WTC11 (cell line): ENCODE data around the gene RNF224.

Experiments used
- ATF1 ChIP-seq: sonication (generic); formaldehyde crosslinking; IDR thresholded peaks from 2 replicates; pipeline ENCODE4 v1.8.1; 2023; ENCODE audit warnings: mild to moderate bottlenecking, moderate library complexity, missing genetic modification reagents
- CREB1 ChIP-seq: sonication (generic); formaldehyde crosslinking; IDR thresholded peaks from 2 replicates; pipeline ENCODE4 v1.8.0; 2023; ENCODE audit warnings: mild to moderate bottlenecking, missing genetic modification reagents
- CTCF ChIP-seq: fragments of 200-600 bp; IDR thresholded peaks from 2 replicates; pipeline ENCODE4 v1.8.0; 2022; ENCODE audit warnings: antibody characterized with exemption
- E2F5 ChIP-seq: sonication (generic); formaldehyde crosslinking; IDR thresholded peaks from 2 replicates; pipeline ENCODE4 v1.8.1; 2022; ENCODE audit warnings: mild to moderate bottlenecking, moderate library complexity, missing genetic modification reagents
- ESRRA ChIP-seq: sonication (generic); formaldehyde crosslinking; IDR thresholded peaks from 2 replicates; pipeline ENCODE4 v1.8.1; 2022; ENCODE audit warnings: mild to moderate bottlenecking, missing genetic modification reagents, borderline replicate concordance
- GRHL2 ChIP-seq: fragments of 250-450 bp; sonication (Bioruptor Pico); IDR thresholded peaks from 2 replicates; pipeline ENCODE4 v1.8.0; 2022; ENCODE audit warnings: mild to moderate bottlenecking, moderate library complexity; ENCODE audit not compliant: insufficient replicate concordance, severe bottlenecking
- IRF2 ChIP-seq: sonication (generic); formaldehyde crosslinking; IDR thresholded peaks from 2 replicates; pipeline ENCODE4 v1.8.0; 2022; ENCODE audit warnings: low read depth, missing genetic modification reagents, borderline replicate concordance
- NFE2L1 ChIP-seq: sonication (generic); formaldehyde crosslinking; IDR thresholded peaks from 2 replicates; pipeline ENCODE4 v1.8.1; 2023; ENCODE audit warnings: missing genetic modification reagents
- TEAD4 ChIP-seq: sonication (generic); formaldehyde crosslinking; IDR thresholded peaks from 2 replicates; pipeline ENCODE4 v1.8.0; 2022; ENCODE audit warnings: mild to moderate bottlenecking, missing genetic modification reagents
- ZNF121 ChIP-seq: sonication (generic); formaldehyde crosslinking; IDR thresholded peaks from 2 replicates; pipeline ENCODE4 v1.8.0; 2023; ENCODE audit warnings: missing genetic modification reagents
- TF ChIP-seq, protein P1 (sequence below): sonication (generic); formaldehyde crosslinking; conservative IDR thresholded peaks from 2 replicates; pipeline ENCODE4 v1.8.1; 2023; ENCODE audit warnings: mild to moderate bottlenecking, low read depth, missing genetic modification reagents, moderate library complexity
- TF ChIP-seq, protein P2 (sequence below): sonication (generic); formaldehyde crosslinking; IDR thresholded peaks from 2 replicates; pipeline ENCODE4 v1.8.0; 2023; ENCODE audit warnings: missing genetic modification reagents
- TF ChIP-seq, protein P3 (sequence below): sonication (generic); formaldehyde crosslinking; IDR thresholded peaks from 2 replicates; pipeline ENCODE4 v1.8.0; 2022; ENCODE audit warnings: mild to moderate bottlenecking, missing genetic modification reagents
- TF ChIP-seq, protein P4 (sequence below): sonication (generic); formaldehyde crosslinking; IDR thresholded peaks from 2 replicates; pipeline ENCODE4 v1.8.0; 2022; ENCODE audit warnings: mild to moderate bottlenecking, missing genetic modification reagents

DNA sequence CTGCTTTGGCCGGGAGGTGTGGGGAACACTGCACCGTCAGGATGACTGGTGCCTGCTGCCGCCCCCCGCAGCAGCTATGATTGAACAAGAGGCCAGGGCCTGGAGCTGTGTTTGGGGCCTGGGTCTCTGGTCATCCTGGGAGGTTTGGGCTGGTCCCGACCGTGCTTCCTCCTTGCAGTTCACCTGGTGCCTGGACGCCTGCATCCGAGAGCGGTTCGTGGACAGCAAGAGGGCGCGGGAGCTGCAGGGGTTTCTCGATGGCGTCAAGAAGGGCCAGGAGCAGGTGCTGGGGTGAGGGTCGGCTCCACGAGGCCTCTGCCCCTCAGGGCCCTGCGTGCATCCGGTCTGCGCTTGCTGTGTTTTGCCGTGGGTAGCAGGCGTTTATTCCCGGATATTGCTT is 36.8 kb downstream of the RNF224 start:
- TF ChIP-seq CREB1 (CRISPR knock-in tag): no peak
- TF ChIP-seq IRF2: no peak
- no peak for TF ChIP-seq CTCF
- TF ChIP-seq ESRRA (CRISPR knock-in tag): no peak
- TF ChIP-seq, protein P1, sequence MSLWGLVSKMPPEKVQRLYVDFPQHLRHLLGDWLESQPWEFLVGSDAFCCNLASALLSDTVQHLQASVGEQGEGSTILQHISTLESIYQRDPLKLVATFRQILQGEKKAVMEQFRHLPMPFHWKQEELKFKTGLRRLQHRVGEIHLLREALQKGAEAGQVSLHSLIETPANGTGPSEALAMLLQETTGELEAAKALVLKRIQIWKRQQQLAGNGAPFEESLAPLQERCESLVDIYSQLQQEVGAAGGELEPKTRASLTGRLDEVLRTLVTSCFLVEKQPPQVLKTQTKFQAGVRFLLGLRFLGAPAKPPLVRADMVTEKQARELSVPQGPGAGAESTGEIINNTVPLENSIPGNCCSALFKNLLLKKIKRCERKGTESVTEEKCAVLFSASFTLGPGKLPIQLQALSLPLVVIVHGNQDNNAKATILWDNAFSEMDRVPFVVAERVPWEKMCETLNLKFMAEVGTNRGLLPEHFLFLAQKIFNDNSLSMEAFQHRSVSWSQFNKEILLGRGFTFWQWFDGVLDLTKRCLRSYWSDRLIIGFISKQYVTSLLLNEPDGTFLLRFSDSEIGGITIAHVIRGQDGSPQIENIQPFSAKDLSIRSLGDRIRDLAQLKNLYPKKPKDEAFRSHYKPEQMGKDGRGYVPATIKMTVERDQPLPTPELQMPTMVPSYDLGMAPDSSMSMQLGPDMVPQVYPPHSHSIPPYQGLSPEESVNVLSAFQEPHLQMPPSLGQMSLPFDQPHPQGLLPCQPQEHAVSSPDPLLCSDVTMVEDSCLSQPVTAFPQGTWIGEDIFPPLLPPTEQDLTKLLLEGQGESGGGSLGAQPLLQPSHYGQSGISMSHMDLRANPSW (CRISPR knock-in tag): no peak
- TF ChIP-seq NFE2L1 (CRISPR knock-in tag): no peak
- no peak for TF ChIP-seq ZNF121 (CRISPR knock-in tag)
- no peak for TF ChIP-seq E2F5 (CRISPR knock-in tag)
- no peak for TF ChIP-seq TEAD4 (CRISPR knock-in tag)
- TF ChIP-seq, protein P2, sequence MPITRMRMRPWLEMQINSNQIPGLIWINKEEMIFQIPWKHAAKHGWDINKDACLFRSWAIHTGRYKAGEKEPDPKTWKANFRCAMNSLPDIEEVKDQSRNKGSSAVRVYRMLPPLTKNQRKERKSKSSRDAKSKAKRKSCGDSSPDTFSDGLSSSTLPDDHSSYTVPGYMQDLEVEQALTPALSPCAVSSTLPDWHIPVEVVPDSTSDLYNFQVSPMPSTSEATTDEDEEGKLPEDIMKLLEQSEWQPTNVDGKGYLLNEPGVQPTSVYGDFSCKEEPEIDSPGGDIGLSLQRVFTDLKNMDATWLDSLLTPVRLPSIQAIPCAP: no peak
- TF ChIP-seq ATF1 (CRISPR knock-in tag): no peak
- TF ChIP-seq GRHL2: no peak
- TF ChIP-seq, protein P3, sequence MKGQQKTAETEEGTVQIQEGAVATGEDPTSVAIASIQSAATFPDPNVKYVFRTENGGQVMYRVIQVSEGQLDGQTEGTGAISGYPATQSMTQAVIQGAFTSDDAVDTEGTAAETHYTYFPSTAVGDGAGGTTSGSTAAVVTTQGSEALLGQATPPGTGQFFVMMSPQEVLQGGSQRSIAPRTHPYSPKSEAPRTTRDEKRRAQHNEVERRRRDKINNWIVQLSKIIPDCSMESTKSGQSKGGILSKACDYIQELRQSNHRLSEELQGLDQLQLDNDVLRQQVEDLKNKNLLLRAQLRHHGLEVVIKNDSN (CRISPR knock-in tag): no peak
- TF ChIP-seq, protein P4, sequence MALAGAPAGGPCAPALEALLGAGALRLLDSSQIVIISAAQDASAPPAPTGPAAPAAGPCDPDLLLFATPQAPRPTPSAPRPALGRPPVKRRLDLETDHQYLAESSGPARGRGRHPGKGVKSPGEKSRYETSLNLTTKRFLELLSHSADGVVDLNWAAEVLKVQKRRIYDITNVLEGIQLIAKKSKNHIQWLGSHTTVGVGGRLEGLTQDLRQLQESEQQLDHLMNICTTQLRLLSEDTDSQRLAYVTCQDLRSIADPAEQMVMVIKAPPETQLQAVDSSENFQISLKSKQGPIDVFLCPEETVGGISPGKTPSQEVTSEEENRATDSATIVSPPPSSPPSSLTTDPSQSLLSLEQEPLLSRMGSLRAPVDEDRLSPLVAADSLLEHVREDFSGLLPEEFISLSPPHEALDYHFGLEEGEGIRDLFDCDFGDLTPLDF: no peak
